Measurements from ENCODE around the gene LRRTM2.
"Not testable (repeated sequence)": the region's sequence is repeated elsewhere in the genome, so short reads cannot be mapped to it uniquely, and the experiment has no call there.

Gene LRRTM2, protein sequence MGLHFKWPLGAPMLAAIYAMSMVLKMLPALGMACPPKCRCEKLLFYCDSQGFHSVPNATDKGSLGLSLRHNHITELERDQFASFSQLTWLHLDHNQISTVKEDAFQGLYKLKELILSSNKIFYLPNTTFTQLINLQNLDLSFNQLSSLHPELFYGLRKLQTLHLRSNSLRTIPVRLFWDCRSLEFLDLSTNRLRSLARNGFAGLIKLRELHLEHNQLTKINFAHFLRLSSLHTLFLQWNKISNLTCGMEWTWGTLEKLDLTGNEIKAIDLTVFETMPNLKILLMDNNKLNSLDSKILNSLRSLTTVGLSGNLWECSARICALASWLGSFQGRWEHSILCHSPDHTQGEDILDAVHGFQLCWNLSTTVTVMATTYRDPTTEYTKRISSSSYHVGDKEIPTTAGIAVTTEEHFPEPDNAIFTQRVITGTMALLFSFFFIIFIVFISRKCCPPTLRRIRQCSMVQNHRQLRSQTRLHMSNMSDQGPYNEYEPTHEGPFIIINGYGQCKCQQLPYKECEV

GRCh38 chr5:138874771-138875551 is at the start of gene LRRTM2:
LRRTM2 (minus strand) TSS chr5:138875335; CDS start chr5:138874911, 424 bp downstream.
- no peak for DNase-seq (ENCODE audit: low read depth)

- DNase-seq (ENCODE audit: low read depth), result no peak
These were observed 47.4 kb upstream of the LRRTM2 start for GRCh38 chr5:138922494-138922893.

DNA sequence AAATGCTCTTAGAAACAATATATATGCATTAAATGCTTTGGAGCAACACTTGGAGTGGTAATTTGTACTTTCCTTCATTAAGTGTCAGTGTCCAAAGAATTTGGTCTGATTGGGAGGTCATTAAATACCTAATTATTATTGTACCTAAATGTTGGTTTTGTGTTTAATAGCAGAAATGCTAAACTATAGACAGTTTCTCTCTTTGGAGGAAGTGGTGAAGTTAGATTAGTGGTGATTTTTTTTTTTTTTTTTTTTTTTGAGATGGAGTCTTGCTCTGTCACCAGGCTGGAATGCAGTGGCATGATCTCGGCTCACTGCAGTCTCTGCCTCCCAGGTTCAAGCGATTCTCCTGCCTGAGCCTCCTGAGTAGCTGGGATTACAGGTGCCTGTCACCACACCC is 46.2 kb upstream of the LRRTM2 start:
- not testable (repeated sequence) for DNase-seq (ENCODE audit: low read depth)

- no peak for DNase-seq (ENCODE audit: low read depth)
These were observed 45.0 kb upstream of the LRRTM2 start for GRCh38 chr5:138920181-138920580.

DNA sequence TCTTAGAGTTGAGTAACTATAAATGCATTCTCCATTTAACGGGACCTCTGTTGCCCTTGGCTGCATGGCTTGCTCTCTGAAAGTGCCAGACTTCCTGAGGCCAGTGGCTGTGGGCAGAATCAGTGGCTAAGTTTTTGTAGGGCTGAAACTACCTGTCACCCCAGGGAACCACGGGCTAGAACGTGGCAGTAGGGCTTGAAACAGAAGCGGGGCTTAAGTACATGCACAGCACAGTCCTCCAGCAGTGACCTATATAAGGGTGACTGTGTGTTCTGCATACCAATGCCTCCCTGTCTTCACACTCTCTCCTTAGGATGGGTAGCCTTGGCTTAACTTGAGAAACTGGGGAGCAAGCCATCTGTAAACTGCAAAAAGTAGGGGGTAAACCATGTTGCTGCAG is 43.6 kb upstream of the LRRTM2 start:
- DNase-seq (ENCODE audit: low read depth), result no peak

- no peak for DNase-seq (ENCODE audit: low read depth)
These were observed 39.2 kb upstream of the LRRTM2 start for GRCh38 chr5:138914338-138914737.

DNA sequence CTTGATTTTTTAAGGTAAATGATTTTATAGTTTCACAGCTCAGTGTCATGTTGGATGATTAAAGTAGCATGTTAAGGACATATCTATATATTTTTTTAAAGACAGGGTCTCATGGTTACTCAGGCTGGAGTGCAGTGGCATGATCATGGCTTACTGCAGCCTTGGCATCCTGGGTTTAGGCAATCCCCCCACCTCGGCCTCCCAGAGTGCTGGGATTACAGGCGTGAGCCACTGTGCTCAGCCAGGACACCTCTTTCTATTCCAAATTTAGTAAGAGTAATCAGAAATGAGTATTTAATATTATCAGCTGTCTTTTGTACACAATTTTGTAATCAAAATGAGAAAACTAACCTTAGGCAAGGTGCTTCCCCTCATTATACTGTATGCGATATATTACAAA is 38.6 kb upstream of the LRRTM2 start:
- DNase-seq (ENCODE audit: low read depth), result no peak

DNA sequence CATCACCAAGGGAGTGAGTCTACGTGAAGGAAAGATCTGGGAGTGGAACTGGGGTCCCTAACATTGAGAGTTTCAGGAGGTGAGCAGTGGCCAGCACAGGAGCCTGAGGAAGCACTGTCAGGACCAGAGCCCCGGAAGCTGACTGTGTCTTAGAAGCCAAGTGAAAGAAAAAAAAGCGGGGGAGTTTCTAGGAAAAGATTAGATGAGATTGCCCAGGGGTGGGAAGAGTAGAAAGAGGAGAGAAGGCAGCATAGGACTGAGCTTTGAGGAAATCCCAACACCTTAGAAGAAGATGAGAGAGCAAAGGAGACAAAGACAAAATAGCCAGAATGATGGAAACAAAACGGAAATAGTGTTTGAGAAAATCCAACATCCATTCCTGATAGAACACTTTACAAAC is 37.0 kb upstream of the LRRTM2 start:
- DNase-seq (ENCODE audit: low read depth), result no peak

DNA sequence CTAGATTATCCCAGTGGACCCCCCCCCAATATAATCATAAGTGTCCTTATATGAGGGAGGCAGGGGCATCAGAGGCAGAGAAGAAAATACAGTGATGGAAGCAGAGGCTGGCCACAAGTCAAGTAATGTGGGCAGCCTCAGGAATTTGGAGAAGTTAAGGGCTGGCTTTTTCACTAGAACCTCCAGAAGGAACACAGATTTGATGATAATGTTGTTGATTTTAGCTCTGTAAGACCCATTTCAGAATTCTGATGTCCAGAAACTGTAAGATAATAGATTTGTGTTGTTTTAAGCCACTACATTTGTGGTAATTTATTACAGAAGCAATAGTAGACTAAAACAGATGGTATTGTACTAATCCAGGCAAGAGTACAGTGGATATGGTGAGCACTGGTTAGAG is 36.3 kb upstream of the LRRTM2 start:
- DNase-seq (ENCODE audit: low read depth), result no peak

GRCh38 chr5:138910546-138911185 is 35.5 kb upstream of the LRRTM2 start:
- DNase-seq (ENCODE audit: low read depth), result no peak

DNA sequence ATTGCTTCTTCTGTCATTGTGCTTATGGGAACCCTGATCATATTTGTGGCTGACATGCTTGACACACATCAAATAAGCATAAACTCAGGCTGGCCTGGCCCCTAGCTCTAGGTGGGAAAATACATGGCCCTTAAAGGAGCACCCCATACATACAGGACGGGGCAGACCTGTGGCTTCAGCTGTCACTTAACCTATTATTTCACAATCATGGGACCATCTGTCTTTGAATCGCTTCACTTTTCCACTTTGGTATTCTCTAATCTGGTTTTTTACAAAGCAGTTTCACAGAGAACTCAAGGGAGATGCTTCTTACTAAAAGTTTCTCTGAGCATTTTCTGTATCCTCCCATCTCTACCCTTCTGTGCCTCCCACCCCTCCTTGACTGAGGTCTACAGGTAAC is 34.6 kb upstream of the LRRTM2 start:
- no peak for DNase-seq (ENCODE audit: low read depth)

GRCh38 chr5:138905541-138905940 is 30.4 kb upstream of the LRRTM2 start:
- no peak for DNase-seq (ENCODE audit: low read depth)

DNA sequence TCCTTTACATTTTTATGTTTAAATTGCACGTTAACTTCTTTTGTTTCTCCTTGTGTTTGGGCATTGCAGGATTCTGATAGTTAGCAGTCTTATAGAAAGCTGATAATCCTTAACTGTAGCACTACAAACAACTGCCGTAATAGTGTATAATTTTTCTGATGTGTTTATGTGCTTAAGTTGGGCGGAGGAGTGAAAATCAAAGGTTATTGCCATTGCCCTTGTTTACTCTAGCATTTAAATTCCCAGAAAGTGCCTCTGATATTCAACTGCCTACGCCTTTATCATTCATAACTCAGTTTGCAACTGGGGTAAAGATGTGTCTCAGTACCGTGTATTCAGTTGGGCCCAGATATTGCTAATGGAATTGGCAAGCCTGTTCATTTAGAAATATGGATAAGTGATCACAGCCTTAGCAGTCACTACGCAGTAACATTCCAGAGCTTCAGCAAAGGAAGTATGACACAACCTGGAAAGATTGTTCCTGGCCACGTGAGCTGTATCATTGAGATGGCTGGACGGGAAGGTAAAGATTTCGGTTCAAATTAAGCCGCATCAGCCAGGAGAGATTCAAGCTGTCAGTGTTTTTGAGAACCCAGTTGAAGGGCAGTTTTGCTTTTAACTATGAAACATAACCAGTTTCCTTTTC is 28.1 kb upstream of the LRRTM2 start:
- no peak for DNase-seq (ENCODE audit: low read depth)

- DNase-seq (ENCODE audit: low read depth), result no peak
These were observed 26.6 kb upstream of the LRRTM2 start for GRCh38 chr5:138901716-138902115.

- no peak for DNase-seq (ENCODE audit: low read depth)
These were observed 25.3 kb upstream of the LRRTM2 start for GRCh38 chr5:138900281-138900965.

DNA sequence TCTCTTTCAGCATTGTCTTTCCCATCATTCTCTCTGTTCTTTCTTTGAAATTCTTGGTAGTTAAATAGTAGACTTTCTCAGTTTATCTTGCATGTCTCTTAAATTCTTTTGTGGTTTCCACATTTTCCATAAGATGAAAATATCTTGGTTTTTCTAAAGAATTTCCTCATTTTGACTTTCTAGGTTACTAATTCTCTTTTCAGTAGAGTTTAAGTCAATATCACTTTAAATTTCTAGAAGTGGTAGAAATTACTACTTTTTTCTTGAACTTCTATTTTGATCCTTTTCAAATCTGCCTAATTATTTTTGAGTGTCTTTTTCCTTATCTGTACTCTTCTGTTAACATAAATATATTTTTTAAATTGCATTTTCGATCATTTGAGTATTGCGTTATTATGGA is 23.6 kb upstream of the LRRTM2 start:
- no peak for DNase-seq (ENCODE audit: low read depth)

GRCh38 chr5:138898299-138898698 is 23.2 kb upstream of the LRRTM2 start:
- no peak for DNase-seq (ENCODE audit: low read depth)

- DNase-seq (ENCODE audit: low read depth), result no peak
These were observed 20.8 kb upstream of the LRRTM2 start for GRCh38 chr5:138895918-138896317.

DNA sequence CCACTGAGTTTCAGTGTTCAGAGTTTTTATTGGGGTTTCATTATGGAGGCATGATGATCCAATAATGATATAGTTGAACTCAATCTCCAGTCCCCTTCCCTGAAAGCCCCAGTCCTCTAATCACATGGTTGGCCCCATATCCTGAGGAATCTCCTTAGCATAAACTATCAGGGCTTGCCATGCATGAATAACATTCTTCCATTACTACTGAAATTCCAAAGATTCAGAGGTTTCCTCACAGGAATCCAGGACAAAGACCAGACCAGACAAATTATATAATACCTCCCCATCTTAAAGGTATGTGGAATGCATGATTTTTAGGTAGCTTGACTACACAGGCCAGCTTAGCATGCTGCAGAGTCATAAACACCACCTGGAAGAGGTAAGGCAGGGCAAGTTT is 15.5 kb upstream of the LRRTM2 start:
- no peak for DNase-seq (ENCODE audit: low read depth)

- DNase-seq (ENCODE audit: low read depth), result no peak
These were observed 14.9 kb upstream of the LRRTM2 start for GRCh38 chr5:138889994-138890393.

DNA sequence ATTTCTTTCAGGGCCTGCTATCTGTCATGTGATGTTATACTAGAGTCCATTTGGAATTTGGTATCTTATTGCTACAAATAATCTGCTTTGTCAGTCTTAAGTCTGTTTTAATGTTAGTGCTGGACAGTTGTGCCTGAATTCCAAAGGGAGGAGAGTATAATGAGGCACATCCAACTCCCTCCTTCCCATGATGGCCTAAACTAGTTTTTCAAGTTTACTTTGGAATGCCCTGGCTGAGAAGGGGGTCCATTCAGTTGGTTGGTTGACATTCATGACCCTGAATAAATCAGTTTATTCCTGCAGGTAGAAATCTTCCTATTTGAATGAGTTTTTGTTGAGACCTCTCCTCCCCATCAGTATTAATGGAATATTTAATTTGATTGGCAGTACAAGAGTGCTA is 9.4 kb upstream of the LRRTM2 start:
- no peak for DNase-seq (ENCODE audit: low read depth)

- DNase-seq (ENCODE audit: low read depth), result no peak
These were observed 9.0 kb upstream of the LRRTM2 start for GRCh38 chr5:138884094-138884493.

All from stimulated activated CD8-positive, alpha-beta memory T cell treated with anti-CD3 and anti-CD28 coated beads, Interleukin-12 subunit alpha, Interleukin-12 subunit beta, amount 100 ng/mL, for 1 hour (primary cell).